PC-9 (cell line): ENCODE results near the gene THNSL1. TPM values are rescaled to one million over a fixed set of nuclear protein-coding genes. Genes with fewer than 3 reads are reported as not detected.

Source experiments
- BruUV-seq: library from RNA; stranded (reverse); fragments of 400-500 nt; replicated peaks from 2 replicates; lab custom pipeline; 2021; lab: Mats Ljungman, UMichigan
- CTCF ChIA-PET: fragments of 300-600 bp; sonication (Branson Sonifier 250); formaldehyde crosslinking; loops from one replicate; lab custom pipeline; 2022; ENCODE audit warnings: antibody characterized with exemption; lab: Charles Lee
- POLR2A ChIA-PET: fragments of 300-600 bp; sonication (Branson Sonifier 250); formaldehyde crosslinking; loops from one replicate; lab custom pipeline; 2022; ENCODE audit warnings: antibody characterized with exemption; ENCODE audit not compliant: unreplicated experiment; lab: Charles Lee
- DNase-seq, 2 experiments: peaks; one replicate each; pipeline versions ENCODE4 v3.0.0 to v3.0.0-alpha.2; 2015 to 2022; ENCODE audit warnings: mixed read lengths in 1 of 2
- H2AFZ ChIP-seq: fragments of 200-600 bp; sonication (generic); 2 replicates; pipeline ENCODE4 v1.8.1; 2017; ENCODE audit warnings: antibody characterized with exemption
- H3F3A ChIP-seq: fragments of 200-600 bp; sonication (generic); 2 replicates; pipeline ENCODE4 v1.8.1; 2017; ENCODE audit warnings: antibody characterized with exemption, mild to moderate bottlenecking, low read depth; ENCODE audit not compliant: insufficient read depth
- H3K27ac ChIP-seq: fragments of 200-600 bp; sonication (generic); 2 replicates; pipeline ENCODE4 v1.6.1; 2016; ENCODE audit warnings: mixed run types
- H3K27me3 ChIP-seq: fragments of 200-600 bp; sonication (generic); 2 replicates; pipeline ENCODE4 v1.6.1; 2016; ENCODE audit warnings: low read depth, mixed run types; ENCODE audit not compliant: insufficient read depth
- H3K36me3 ChIP-seq: fragments of 200-600 bp; sonication (generic); 2 replicates; pipeline ENCODE4 v1.6.1; 2016; ENCODE audit warnings: low read depth, mixed run types
- H3K4me1 ChIP-seq: fragments of 200-600 bp; sonication (generic); replicated peaks from 2 replicates; pipeline ENCODE4 v1.6.1; 2016; ENCODE audit warnings: mixed run types; ENCODE audit not compliant: insufficient read depth
- H3K4me2 ChIP-seq: fragments of 200-600 bp; sonication (generic); 2 replicates; pipeline ENCODE4 v1.6.1; 2017; ENCODE audit warnings: mixed run types
- H3K4me3 ChIP-seq: fragments of 200-600 bp; sonication (generic); 2 replicates; pipeline ENCODE4 v1.6.1; 2016; ENCODE audit warnings: mixed run types
- H3K79me2 ChIP-seq: fragments of 200-600 bp; sonication (generic); 2 replicates; pipeline ENCODE4 v1.6.1; 2017; ENCODE audit warnings: low read depth, mixed run types
- H3K9me2 ChIP-seq: fragments of 200-600 bp; sonication (generic); 2 replicates; pipeline ENCODE4 v1.8.1; 2017; ENCODE audit warnings: mild to moderate bottlenecking; ENCODE audit not compliant: insufficient read depth
- H3K9me3 ChIP-seq: fragments of 200-600 bp; sonication (generic); 2 replicates; pipeline ENCODE4 v1.8.1; 2016; ENCODE audit warnings: low read depth; ENCODE audit not compliant: insufficient read depth
- H4K20me1 ChIP-seq: fragments of 200-600 bp; sonication (generic); 2 replicates; pipeline ENCODE4 v1.8.1; 2017; ENCODE audit not compliant: insufficient read depth
- CTCF ChIP-seq: fragments of 200-600 bp; sonication (generic); conservative IDR thresholded peaks from 2 replicates; pipeline ENCODE4 v1.6.1; 2017; ENCODE audit warnings: mixed run types, antibody characterized with exemption, mild to moderate bottlenecking, moderate library complexity
- EZH2 ChIP-seq: fragments of 200-600 bp; sonication (generic); IDR thresholded peaks from 2 replicates; pipeline ENCODE4 v1.8.0; 2017; ENCODE audit warnings: antibody characterized with exemption, low read depth
- intact Hi-C: fragments of 100-400 bp; cut with micrococcal nuclease; formaldehyde crosslinking; loops from one replicate; pipeline ENCODE4 v1.10.0; 2022; ENCODE audit not compliant: unreplicated experiment
- total RNA-seq: library from RNA; stranded (reverse); gene quantifications from 2 replicates; pipeline ENCODE4 v1.2.3, GENCODE V29; 2021

The THNSL1 gene
- total RNA-seq, 1 experiment from 2014 or later = 6.8 TPM

- H3K9me3 ChIP-seq = no peaks in the 10 kb centered on the region
- no peaks in the 10 kb centered on the region for H3K36me3 ChIP-seq
- peaks cover 15% of the 10 kb centered on the region for H3F3A ChIP-seq
- H4K20me1 ChIP-seq = no peaks in the 10 kb centered on the region
- H3K4me3 ChIP-seq = no peak overlapping the region
- BruUV-seq = no TSS peak
- ChIA-PET CTCF (no interaction called here), POLR2A (interaction anchor here (0.6 kb wide), 1 partner anchor 248 kb away, joined by 3 read pairs; no protein-coding TSS in a partner anchor)
- no peaks in the 10 kb centered on the region for H3K9me2 ChIP-seq
- no peak overlapping the region for H3K4me2 ChIP-seq
- intact Hi-C loops = loop anchor here (10.0 kb wide), 1 partner anchor 171 kb away; no protein-coding TSS in a partner anchor
- H3K79me2 ChIP-seq = no peaks in the 10 kb centered on the region
- H3K27ac ChIP-seq = no peak overlapping the region
- H3K4me1 ChIP-seq = peaks cover 14% of the 10 kb centered on the region
- H2AFZ ChIP-seq = no peak overlapping the region
- no peak for DNase-seq
- no peak for TF ChIP-seq CTCF
- TF ChIP-seq EZH2 = no peak
- H3K27me3 ChIP-seq = no peaks in the 10 kb centered on the region
Measured at GRCh38 chr10:25065761-25066476, 49.5 kb downstream of the THNSL1 start.

- Histone ChIP-seq H3K4me2 (no peak overlapping the region), H3F3A (no peaks in the 10 kb centered on the region), H3K27ac (no peak overlapping the region), H3K79me2 (no peaks in the 10 kb centered on the region), H3K4me3 (no peak overlapping the region), H2AFZ (no peak overlapping the region), H3K27me3 (no peaks in the 10 kb centered on the region), H3K9me2 (no peaks in the 10 kb centered on the region), H3K4me1 (no peaks in the 10 kb centered on the region), H3K36me3 (no peaks in the 10 kb centered on the region), H4K20me1 (no peaks in the 10 kb centered on the region), H3K9me3 (no peaks in the 10 kb centered on the region)
- ChIA-PET CTCF (no interaction called here), POLR2A (no interaction called here)
- intact Hi-C loops = loop anchor here (10.0 kb wide), 1 partner anchor 174 kb away; no protein-coding TSS in a partner anchor
- peak in 1 of 2 experiments; percentile 14 for DNase-seq
- TF ChIP-seq CTCF = no peak
- TF ChIP-seq EZH2 = no peak
- no TSS peak for BruUV-seq
Measured at GRCh38 chr10:25068152-25069058, 52.0 kb downstream of the THNSL1 start.

- DNase-seq = no peak
- no peak overlapping the region for H3K4me3 ChIP-seq
- no peaks in the 10 kb centered on the region for H4K20me1 ChIP-seq
- H3K36me3 ChIP-seq = no peaks in the 10 kb centered on the region
- TF ChIP-seq CTCF (no peak), EZH2 (no peak)
- H3K27ac ChIP-seq = no peak overlapping the region
- no peaks in the 10 kb centered on the region for H3F3A ChIP-seq
- no peaks in the 10 kb centered on the region for H3K9me3 ChIP-seq
- BruUV-seq = no TSS peak
- H3K27me3 ChIP-seq = no peaks in the 10 kb centered on the region
- H3K4me2 ChIP-seq = no peak overlapping the region
- no peaks in the 10 kb centered on the region for H3K9me2 ChIP-seq
- H3K4me1 ChIP-seq = no peaks in the 10 kb centered on the region
- H3K79me2 ChIP-seq = no peaks in the 10 kb centered on the region
- intact Hi-C loops = no loop called here
- no peak overlapping the region for H2AFZ ChIP-seq
- ChIA-PET CTCF (no interaction called here), POLR2A (no interaction called here)
Measured at GRCh38 chr10:25071227-25071626, 54.8 kb downstream of the THNSL1 start.
